ENCODE measurements around the gene POU3F1. TPM values are rescaled to one million over a fixed set of nuclear protein-coding genes. Genes with fewer than 3 reads are reported as not detected.

The POU3F1 gene
- total and polyA plus RNA-seq, 10 of the 15 experiments (the other 5 are each of a cell fraction or from before 2014, with no cell fraction given), result 0.04 to 0.53 (median 0.10) TPM; not detected in 3

- H3K79me2 ChIP-seq (ENCODE audit: control insufficient read depth, insufficient read depth, low read length), result peaks cover 15% of the 10 kb centered on the region
- 75% methylated on average over 11 of the region's 12 CpGs for WGBS (ENCODE audit: insufficient coverage, insufficient replicate concordance, low lambda C conversion rate, missing lambda C conversion rate)
- H3K27ac ChIP-seq (ENCODE audit: control insufficient read depth, insufficient read depth), result no peak overlapping the region
- intact Hi-C loops (cut with micrococcal nuclease; ENCODE audit: unreplicated experiment) (no loop called here), in situ Hi-C loops (cut with MboI) (no loop called here)
- H3K9me3 ChIP-seq (replicated peaks; ENCODE audit: control insufficient read depth, insufficient read depth, low read length), result no peaks in the 10 kb centered on the region
- TF ChIP-seq NKRF (conservative IDR thresholded peaks at IDR 0.05) (no peak), SPI1 (IDR thresholded peaks at IDR 0.05; ENCODE audit: borderline replicate concordance, insufficient read depth, low read depth, low read length) (no peak), MTA3 (IDR thresholded peaks at IDR 0.05; ENCODE audit: borderline replicate concordance, low read length) (no peak), SRF (IDR thresholded peaks at IDR 0.05; ENCODE audit: low read depth in 2 of 2, low read length in 2 of 2) (no peak), HSF1 (IDR thresholded peaks at IDR 0.05; ENCODE audit: low read depth, low read length) (no peak)
- FAIRE-seq (no peak), ATAC-seq (no peak), DNase-seq (ENCODE audit: low read depth, low spot score) (no peak)
- ChIA-PET SMC1A (ENCODE audit: uncharacterized antibody, unreplicated experiment) (no interaction called here), POLR2A (no interaction called here), CTCF (no interaction called here), RAD21 (ENCODE audit: unreplicated experiment) (interaction anchor here (0.6 kb wide), 1 partner anchor 47 kb away, joined by 5 read pairs; no protein-coding TSS in a partner anchor)
- H3K4me3 ChIP-seq, result no peak overlapping the region
- H3K27me3 ChIP-seq (replicated peaks in 1 of 2; ENCODE audit: control insufficient read depth in 2 of 2, insufficient read depth in 2 of 2, low read length in 1 of 2), result 0 out of 4 replicates have a peak, but pooled peaks cover 0 to 2% of the 10 kb centered on the region in 2 experiments
- no TSS peak for BruUV-seq (replicated peaks)
- no peak overlapping the region for H3K9ac ChIP-seq (ENCODE audit: control insufficient read depth, insufficient read depth, low read length)
- no peak overlapping the region for H3K4me2 ChIP-seq (ENCODE audit: control insufficient read depth, insufficient read depth)
- H4K20me1 ChIP-seq (ENCODE audit: control insufficient read depth, insufficient read depth), result no peaks in the 10 kb centered on the region
- no peaks in the 10 kb centered on the region for H3K36me3 ChIP-seq (ENCODE audit: control insufficient read depth in 2 of 2, insufficient read depth in 2 of 2, low read length in 1 of 2)
- peak overlapping the region; percentile 57 for H2AFZ ChIP-seq (ENCODE audit: control insufficient read depth, low read depth, low read length)
- H3K4me1 ChIP-seq (ENCODE audit: control insufficient read depth, insufficient read depth, low read length), result peaks cover 18% of the 10 kb centered on the region
Measured at GRCh38 chr1:38006008-38006828, 40.4 kb downstream of the POU3F1 start.

Data from GM12878 (cell line).